Measurements from ENCODE around the gene ANXA6. TPM values are rescaled to one million over a fixed set of nuclear protein-coding genes. Genes with fewer than 3 reads are reported as not detected.

The ANXA6 gene
- total RNA-seq, 1 experiment from 2014 or later, result 98.7 TPM

DNA sequence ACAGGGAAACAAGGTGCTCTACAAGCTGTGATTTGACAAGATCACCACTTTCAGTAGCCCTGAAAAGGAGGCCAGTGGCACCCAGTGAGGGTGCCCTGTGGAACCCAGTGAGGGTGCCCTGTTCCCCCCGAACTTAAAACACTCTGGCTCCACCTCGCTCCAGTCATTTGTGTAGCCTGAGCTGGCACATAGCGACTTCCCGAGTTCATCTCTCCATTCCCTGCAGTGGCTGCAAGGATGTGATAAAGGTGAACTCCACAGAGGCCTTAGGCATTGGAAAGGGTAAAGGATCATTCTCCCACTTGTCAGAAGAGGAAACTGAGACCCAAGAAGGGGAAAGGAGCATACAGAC is 21.9 kb upstream of the ANXA6 start:
- no CpG with 5 or more reads among the region's 4 CpGs for WGBS (ENCODE audit: extremely low coverage, insufficient read length, low lambda C conversion rate)
- Histone ChIP-seq H4K91ac (ENCODE audit: insufficient read length, low read depth, low read length) (no peak overlapping the region), H3K23ac (ENCODE audit: insufficient read length, low read depth, low read length) (no peak overlapping the region), H3K4ac (ENCODE audit: low read depth, low read length) (no peak overlapping the region), H2BK20ac (ENCODE audit: low read depth, low read length, poor library complexity, severe bottlenecking) (no peak overlapping the region), H3T11ph (ENCODE audit: low read length) (no peak overlapping the region), H3K27ac (ENCODE audit: insufficient read length, low read depth, low read length) (no peak overlapping the region), H3K56ac (ENCODE audit: insufficient read length, low read depth, low read length) (no peak overlapping the region), H2AFZ (ENCODE audit: low read length) (no peak overlapping the region), H4K20me1 (ENCODE audit: control insufficient read depth, insufficient read depth, insufficient read length) (no peaks in the 10 kb centered on the region), H2BK120ac (ENCODE audit: low read depth, low read length, poor library complexity, severe bottlenecking) (no peak overlapping the region), H3K4me2 (ENCODE audit: insufficient read depth, insufficient read length, low read length) (no peak overlapping the region), H3K4me1 (ENCODE audit: insufficient read depth, low read length) (no peaks in the 10 kb centered on the region), H4K8ac (replicated peaks; ENCODE audit: insufficient read length, low read depth, low read length) (no peak overlapping the region), H3K79me2 (ENCODE audit: insufficient read depth, low read length) (no peaks in the 10 kb centered on the region), H3K18ac (ENCODE audit: insufficient read length, low read depth, low read length) (no peak overlapping the region), H3K79me1 (ENCODE audit: insufficient read depth, low read depth, low read length, poor library complexity, severe bottlenecking) (no peaks in the 10 kb centered on the region), H3K9me3 (ENCODE audit: control insufficient read depth, low read depth, low read length) (no peaks in the 10 kb centered on the region), H3K9ac (ENCODE audit: extremely low read depth, insufficient read length, low read length) (no peak overlapping the region), H3K23me2 (ENCODE audit: insufficient read length, low read depth, low read length, poor library complexity, severe bottlenecking) (no peaks in the 10 kb centered on the region), H2BK5ac (ENCODE audit: insufficient read length, low read length) (no peak overlapping the region), H2BK15ac (ENCODE audit: low read depth, low read length) (no peak overlapping the region), H4K5ac (ENCODE audit: insufficient read length, low read depth, low read length) (no peak overlapping the region), H3K14ac (ENCODE audit: insufficient read depth, low read length) (no peak overlapping the region), H2BK12ac (ENCODE audit: insufficient read length, low read depth, low read length) (no peak overlapping the region), H3K27me3 (ENCODE audit: insufficient read depth, low read length) (no peaks in the 10 kb centered on the region), H2AK5ac (ENCODE audit: insufficient read length, low read length) (no peak overlapping the region)
- no peak overlapping the region for H3K27ac Mint-ChIP-seq
- TF ChIP-seq, protein P1, sequence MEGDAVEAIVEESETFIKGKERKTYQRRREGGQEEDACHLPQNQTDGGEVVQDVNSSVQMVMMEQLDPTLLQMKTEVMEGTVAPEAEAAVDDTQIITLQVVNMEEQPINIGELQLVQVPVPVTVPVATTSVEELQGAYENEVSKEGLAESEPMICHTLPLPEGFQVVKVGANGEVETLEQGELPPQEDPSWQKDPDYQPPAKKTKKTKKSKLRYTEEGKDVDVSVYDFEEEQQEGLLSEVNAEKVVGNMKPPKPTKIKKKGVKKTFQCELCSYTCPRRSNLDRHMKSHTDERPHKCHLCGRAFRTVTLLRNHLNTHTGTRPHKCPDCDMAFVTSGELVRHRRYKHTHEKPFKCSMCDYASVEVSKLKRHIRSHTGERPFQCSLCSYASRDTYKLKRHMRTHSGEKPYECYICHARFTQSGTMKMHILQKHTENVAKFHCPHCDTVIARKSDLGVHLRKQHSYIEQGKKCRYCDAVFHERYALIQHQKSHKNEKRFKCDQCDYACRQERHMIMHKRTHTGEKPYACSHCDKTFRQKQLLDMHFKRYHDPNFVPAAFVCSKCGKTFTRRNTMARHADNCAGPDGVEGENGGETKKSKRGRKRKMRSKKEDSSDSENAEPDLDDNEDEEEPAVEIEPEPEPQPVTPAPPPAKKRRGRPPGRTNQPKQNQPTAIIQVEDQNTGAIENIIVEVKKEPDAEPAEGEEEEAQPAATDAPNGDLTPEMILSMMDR (conservative IDR thresholded peaks at IDR 0.05), result no peak
- DNase-seq, result no peak
- peaks cover 2 to 3% of the 10 kb centered on the region in 2 experiments for H3K4me1 Mint-ChIP-seq
- H3K4me3 Mint-ChIP-seq, result no peak overlapping the region
- peaks cover 5% of the 10 kb centered on the region; the same call in 1 of the 2 replicates for H3K27me3 Mint-ChIP-seq (ENCODE audit: low read depth)
- H3K36me3 Mint-ChIP-seq (ENCODE audit: insufficient read depth in 1 of 3, low read depth in 3 of 3), result no peaks in the 10 kb centered on the region
- H3K9me3 Mint-ChIP-seq, result no peaks in the 10 kb centered on the region
